ENCODE data around the gene EPB41L1.

Gene EPB41L1

DNA sequence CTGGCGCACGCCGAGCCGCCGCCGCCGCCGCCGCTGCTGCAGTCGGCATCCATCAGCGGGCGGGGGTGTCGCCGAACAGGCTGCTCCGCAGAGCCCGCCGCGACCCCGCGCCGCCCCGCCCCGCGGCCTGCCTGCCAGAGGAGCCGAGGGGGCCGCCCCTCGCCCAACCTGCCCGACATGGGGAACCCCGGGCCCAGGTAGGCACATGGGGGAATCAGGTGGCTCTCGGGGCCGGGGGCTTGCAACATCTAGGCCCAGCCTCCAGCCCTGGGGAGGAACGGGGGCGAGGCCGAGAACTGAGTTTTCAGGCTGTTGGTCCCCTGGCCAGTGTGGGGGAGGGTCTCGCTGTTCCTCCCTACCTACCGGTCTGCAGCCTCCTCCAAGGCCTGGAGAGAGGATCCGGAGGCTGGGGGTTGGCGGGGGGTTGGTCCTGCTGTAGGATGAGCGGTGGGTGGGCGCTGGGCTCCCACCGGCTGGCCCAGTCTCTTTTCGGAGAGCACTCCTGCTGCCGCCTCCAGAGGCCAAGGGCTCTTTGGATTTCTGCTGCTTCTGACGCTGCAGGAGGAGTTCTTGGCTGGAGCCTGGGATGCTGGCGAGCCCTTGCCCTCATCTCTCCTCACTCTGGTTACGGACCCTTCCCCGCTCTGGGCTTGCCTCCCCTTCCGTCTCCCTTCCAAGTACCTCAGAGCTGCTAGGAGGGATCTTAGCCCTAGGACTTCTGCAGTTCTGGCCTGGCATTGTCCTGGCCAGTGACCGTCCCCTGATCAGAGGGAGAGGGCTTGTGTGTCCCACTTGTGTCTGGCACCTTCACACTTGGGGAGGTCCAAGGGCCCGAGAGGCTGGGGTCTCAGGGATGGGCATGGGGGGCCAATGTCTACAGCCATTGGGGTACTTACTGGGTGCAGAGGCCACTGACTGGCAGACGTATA is at the start of gene EPB41L1:
Gene EPB41L1, plus strand, starts transcription at position 41 of the 929 bp plus-strand sequence. CDS start 19,038 bp downstream, outside the sequence.
- peak within 1 kb of the TSS; percentile 64 for H3K4me3 ChIP-seq (ENCODE audit: low read depth, low read length)
- H3K36me3 ChIP-seq: no peaks in the 10 kb centered on the region
- no peaks in the 10 kb centered on the region for H3K27me3 ChIP-seq (ENCODE audit: insufficient read depth, low read depth, severe bottlenecking)
- H3K9me3 ChIP-seq (ENCODE audit: severe bottlenecking): no peaks in the 10 kb centered on the region
- peak within 1 kb of the TSS; percentile 51 for H3K27ac ChIP-seq
- no peak for TF ChIP-seq CTCF (IDR thresholded peaks at IDR 0.05; ENCODE audit: low read depth, low read length)
- peak; percentile 26 for DNase-seq

GRCh38 chr20:36104856-36105255 is 49.7 kb upstream of the EPB41L1 start:
- H3K27me3 ChIP-seq (ENCODE audit: insufficient read depth, low read depth, severe bottlenecking): no peaks in the 10 kb centered on the region
- H3K4me3 ChIP-seq (ENCODE audit: low read depth, low read length): no peak overlapping the region
- no peaks in the 10 kb centered on the region for H3K9me3 ChIP-seq (ENCODE audit: severe bottlenecking)
- H3K36me3 ChIP-seq: no peaks in the 10 kb centered on the region
- H3K27ac ChIP-seq: no peak overlapping the region
- no peak for DNase-seq
- TF ChIP-seq CTCF (IDR thresholded peaks at IDR 0.05; ENCODE audit: low read depth, low read length): no peak

DNA sequence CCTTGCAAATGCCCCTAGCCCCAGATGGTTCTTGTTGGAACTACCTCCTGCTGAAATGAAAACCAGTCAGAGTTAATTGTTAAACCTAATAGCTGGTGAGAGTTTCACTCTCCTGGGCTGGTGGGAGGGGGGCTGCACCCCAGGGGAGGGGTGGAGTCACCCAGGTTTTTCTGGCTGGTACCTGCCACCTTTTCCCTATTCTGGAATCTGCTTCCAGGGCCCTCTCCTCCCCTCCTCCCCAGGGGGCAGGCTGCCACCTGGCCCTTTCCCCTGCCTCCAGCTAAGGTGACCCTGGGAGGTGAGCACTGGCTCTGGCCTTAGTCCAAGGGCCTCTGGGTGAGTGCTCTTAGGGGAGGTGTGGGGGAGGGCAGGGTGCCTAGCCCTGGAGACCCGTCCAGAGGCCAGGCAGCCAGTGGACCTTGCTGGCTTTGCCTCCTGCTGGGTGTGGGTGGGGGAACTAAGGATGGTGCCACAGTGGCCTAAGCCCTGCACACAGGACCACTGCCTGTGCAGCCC is 48.8 kb upstream of the EPB41L1 start:
- no peaks in the 10 kb centered on the region for H3K36me3 ChIP-seq
- no peak for TF ChIP-seq CTCF (IDR thresholded peaks at IDR 0.05; ENCODE audit: low read depth, low read length)
- no peaks in the 10 kb centered on the region for H3K27me3 ChIP-seq (ENCODE audit: insufficient read depth, low read depth, severe bottlenecking)
- H3K27ac ChIP-seq: no peak overlapping the region
- H3K4me3 ChIP-seq (ENCODE audit: low read depth, low read length): no peak overlapping the region
- H3K9me3 ChIP-seq (ENCODE audit: severe bottlenecking): no peaks in the 10 kb centered on the region
- DNase-seq: no peak

- no peak overlapping the region for H3K4me3 ChIP-seq (ENCODE audit: low read depth, low read length)
- H3K27ac ChIP-seq: no peak overlapping the region
- DNase-seq: no peak
- no peaks in the 10 kb centered on the region for H3K27me3 ChIP-seq (ENCODE audit: insufficient read depth, low read depth, severe bottlenecking)
- no peaks in the 10 kb centered on the region for H3K36me3 ChIP-seq
- TF ChIP-seq CTCF (IDR thresholded peaks at IDR 0.05; ENCODE audit: low read depth, low read length): no peak
- no peaks in the 10 kb centered on the region for H3K9me3 ChIP-seq (ENCODE audit: severe bottlenecking)
These were observed 47.9 kb upstream of the EPB41L1 start for GRCh38 chr20:36106606-36107005.

GRCh38 chr20:36107881-36108280 is 46.7 kb upstream of the EPB41L1 start:
- Histone ChIP-seq H3K9me3 (ENCODE audit: severe bottlenecking) (no peaks in the 10 kb centered on the region), H3K36me3 (no peaks in the 10 kb centered on the region), H3K4me3 (ENCODE audit: low read depth, low read length) (no peak overlapping the region), H3K27me3 (ENCODE audit: insufficient read depth, low read depth, severe bottlenecking) (no peaks in the 10 kb centered on the region), H3K27ac (no peak overlapping the region)
- no peak for DNase-seq
- no peak for TF ChIP-seq CTCF (IDR thresholded peaks at IDR 0.05; ENCODE audit: low read depth, low read length)
